PFSK-1 (cell line): Measurements from ENCODE around the gene NUDCD2.

ENCODE experiments used
- FOXP2 ChIP-seq: optimal IDR thresholded peaks from 2 replicates; pipeline ENCODE3; 2011; ENCODE audit warnings: borderline replicate concordance, control low read depth, inconsistent platforms; ENCODE audit not compliant: insufficient read depth; ENCODE audit errors: extremely low read length, extremely low read depth
- POLR2AphosphoS5 ChIP-seq: IDR thresholded peaks from 2 replicates; pipeline ENCODE4 v1.6.1; 2012; ENCODE audit warnings: low read depth, mild to moderate bottlenecking, control low read depth, low read length, moderate library complexity
- SIN3A ChIP-seq: IDR thresholded peaks from 2 replicates; pipeline ENCODE4 v1.6.1; 2012; ENCODE audit warnings: mild to moderate bottlenecking, low read length, moderate library complexity, borderline replicate concordance; ENCODE audit not compliant: insufficient read depth
- TAF1 ChIP-seq: IDR thresholded peaks from 2 replicates; pipeline ENCODE4 v1.6.1; 2012; ENCODE audit warnings: low read length, control low read depth, borderline replicate concordance; ENCODE audit not compliant: insufficient read depth
- TF ChIP-seq, protein P1 (sequence below), 2 experiments: IDR thresholded peaks; 2 replicates each; pipeline versions ENCODE4 v1.6.1 to v1.8.0; 2011 to 2012; ENCODE audit warnings: low read depth in 2 of 2, low read length in 2 of 2, control low read depth in 1 of 2, inconsistent platforms in 1 of 2, mild to moderate bottlenecking in 1 of 2, moderate library complexity in 1 of 2; ENCODE audit not compliant: insufficient read depth in 1 of 2

GRCh38 chr5:163409384-163409783 lies 50.5 kb downstream of the NUDCD2 start:
- TF ChIP-seq TAF1 (no peak), SIN3A (no peak), POLR2AphosphoS5 (no peak), FOXP2 (no peak)
- TF ChIP-seq, protein P1, sequence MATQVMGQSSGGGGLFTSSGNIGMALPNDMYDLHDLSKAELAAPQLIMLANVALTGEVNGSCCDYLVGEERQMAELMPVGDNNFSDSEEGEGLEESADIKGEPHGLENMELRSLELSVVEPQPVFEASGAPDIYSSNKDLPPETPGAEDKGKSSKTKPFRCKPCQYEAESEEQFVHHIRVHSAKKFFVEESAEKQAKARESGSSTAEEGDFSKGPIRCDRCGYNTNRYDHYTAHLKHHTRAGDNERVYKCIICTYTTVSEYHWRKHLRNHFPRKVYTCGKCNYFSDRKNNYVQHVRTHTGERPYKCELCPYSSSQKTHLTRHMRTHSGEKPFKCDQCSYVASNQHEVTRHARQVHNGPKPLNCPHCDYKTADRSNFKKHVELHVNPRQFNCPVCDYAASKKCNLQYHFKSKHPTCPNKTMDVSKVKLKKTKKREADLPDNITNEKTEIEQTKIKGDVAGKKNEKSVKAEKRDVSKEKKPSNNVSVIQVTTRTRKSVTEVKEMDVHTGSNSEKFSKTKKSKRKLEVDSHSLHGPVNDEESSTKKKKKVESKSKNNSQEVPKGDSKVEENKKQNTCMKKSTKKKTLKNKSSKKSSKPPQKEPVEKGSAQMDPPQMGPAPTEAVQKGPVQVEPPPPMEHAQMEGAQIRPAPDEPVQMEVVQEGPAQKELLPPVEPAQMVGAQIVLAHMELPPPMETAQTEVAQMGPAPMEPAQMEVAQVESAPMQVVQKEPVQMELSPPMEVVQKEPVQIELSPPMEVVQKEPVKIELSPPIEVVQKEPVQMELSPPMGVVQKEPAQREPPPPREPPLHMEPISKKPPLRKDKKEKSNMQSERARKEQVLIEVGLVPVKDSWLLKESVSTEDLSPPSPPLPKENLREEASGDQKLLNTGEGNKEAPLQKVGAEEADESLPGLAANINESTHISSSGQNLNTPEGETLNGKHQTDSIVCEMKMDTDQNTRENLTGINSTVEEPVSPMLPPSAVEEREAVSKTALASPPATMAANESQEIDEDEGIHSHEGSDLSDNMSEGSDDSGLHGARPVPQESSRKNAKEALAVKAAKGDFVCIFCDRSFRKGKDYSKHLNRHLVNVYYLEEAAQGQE (IDR thresholded peaks at IDR 0.05; ENCODE audit: insufficient read depth in 1 of 2, low read depth in 2 of 2, low read length in 2 of 2) = no peak
